ENCODE data around the gene COL26A1. TPM values are rescaled to one million over a fixed set of nuclear protein-coding genes. Genes with fewer than 3 reads are reported as not detected.

The COL26A1 gene
- total RNA-seq, 2 experiments from 2014 or later = not detected

GRCh38 chr7:101420436-101420835 is 57.8 kb downstream of the COL26A1 start:
- ChIA-PET CTCF (no interaction called here), POLR2A (no interaction called here)
- H3K9me3 ChIP-seq (ENCODE audit: control insufficient read depth in 1 of 2, insufficient read depth in 1 of 2, low read length in 2 of 2) = no peaks in the 10 kb centered on the region
- no peak overlapping the region for H3K4me3 ChIP-seq (ENCODE audit: low read length)
- H3K4me1 ChIP-seq (ENCODE audit: insufficient read depth, low read length) = no peaks in the 10 kb centered on the region
- ATAC-seq (ENCODE audit: poor library complexity) (no peak), DNase-seq (no peak)
- intact Hi-C loops (cut with DNase I, micrococcal nuclease) = no loop called here
- no peaks in the 10 kb centered on the region for H3K36me3 Mint-ChIP-seq (ENCODE audit: low read depth)
- peaks cover 9% of the 10 kb centered on the region for H3K27me3 Mint-ChIP-seq
- H3K27ac Mint-ChIP-seq = no peak overlapping the region
- no peaks in the 10 kb centered on the region for H3K4me1 Mint-ChIP-seq (ENCODE audit: low read depth)
- no peaks in the 10 kb centered on the region for H3K9me3 Mint-ChIP-seq
- H3K27me3 ChIP-seq (ENCODE audit: control insufficient read depth in 1 of 2, insufficient read depth in 2 of 2, low read length in 2 of 2) = peaks cover 0 to 6% of the 10 kb centered on the region in 2 experiments
- H3K27ac ChIP-seq (ENCODE audit: low read depth in 1 of 2, low read length in 2 of 2) = no peak overlapping the region
- no peaks in the 10 kb centered on the region for H3K36me3 ChIP-seq (ENCODE audit: insufficient read depth, low read length)
- no peak for TF ChIP-seq CTCF (IDR thresholded peaks at IDR 0.05)
- H3K4me3 Mint-ChIP-seq = no peak overlapping the region

GRCh38 chr7:101422356-101423195 is 59.9 kb downstream of the COL26A1 start:
- Histone ChIP-seq H3K4me3 (ENCODE audit: low read length) (no peak overlapping the region), H3K27me3 (ENCODE audit: control insufficient read depth in 1 of 2, insufficient read depth in 2 of 2, low read length in 2 of 2) (peaks cover 0 to 6% of the 10 kb centered on the region in 2 experiments), H3K4me1 (ENCODE audit: insufficient read depth, low read length) (no peaks in the 10 kb centered on the region), H3K9me3 (ENCODE audit: control insufficient read depth in 1 of 2, insufficient read depth in 1 of 2, low read length in 2 of 2) (peaks cover 0 to 3% of the 10 kb centered on the region in 2 experiments), H3K27ac (ENCODE audit: low read depth in 1 of 2, low read length in 2 of 2) (no peak overlapping the region), H3K36me3 (ENCODE audit: insufficient read depth, low read length) (no peaks in the 10 kb centered on the region)
- no peaks in the 10 kb centered on the region for H3K4me1 Mint-ChIP-seq (ENCODE audit: low read depth)
- ATAC-seq (ENCODE audit: poor library complexity) (no peak), DNase-seq (no peak)
- H3K36me3 Mint-ChIP-seq (ENCODE audit: low read depth) = no peaks in the 10 kb centered on the region
- H3K27me3 Mint-ChIP-seq = peaks cover 5% of the 10 kb centered on the region
- no peak for TF ChIP-seq CTCF (IDR thresholded peaks at IDR 0.05)
- H3K9me3 Mint-ChIP-seq = no peaks in the 10 kb centered on the region
- POLR2A ChIA-PET = interaction anchor here (0.5 kb wide), 1 partner anchor 363 kb away, joined by 5 read pairs; no protein-coding TSS in a partner anchor
- no peak overlapping the region for H3K4me3 Mint-ChIP-seq
- CTCF ChIA-PET = interaction anchor here (0.9 kb wide), 1 partner anchor 11 kb away, joined by 3 read pairs; no protein-coding TSS in a partner anchor
- intact Hi-C loops (cut with DNase I, micrococcal nuclease) = no loop called here
- H3K27ac Mint-ChIP-seq = no peak overlapping the region

DNA sequence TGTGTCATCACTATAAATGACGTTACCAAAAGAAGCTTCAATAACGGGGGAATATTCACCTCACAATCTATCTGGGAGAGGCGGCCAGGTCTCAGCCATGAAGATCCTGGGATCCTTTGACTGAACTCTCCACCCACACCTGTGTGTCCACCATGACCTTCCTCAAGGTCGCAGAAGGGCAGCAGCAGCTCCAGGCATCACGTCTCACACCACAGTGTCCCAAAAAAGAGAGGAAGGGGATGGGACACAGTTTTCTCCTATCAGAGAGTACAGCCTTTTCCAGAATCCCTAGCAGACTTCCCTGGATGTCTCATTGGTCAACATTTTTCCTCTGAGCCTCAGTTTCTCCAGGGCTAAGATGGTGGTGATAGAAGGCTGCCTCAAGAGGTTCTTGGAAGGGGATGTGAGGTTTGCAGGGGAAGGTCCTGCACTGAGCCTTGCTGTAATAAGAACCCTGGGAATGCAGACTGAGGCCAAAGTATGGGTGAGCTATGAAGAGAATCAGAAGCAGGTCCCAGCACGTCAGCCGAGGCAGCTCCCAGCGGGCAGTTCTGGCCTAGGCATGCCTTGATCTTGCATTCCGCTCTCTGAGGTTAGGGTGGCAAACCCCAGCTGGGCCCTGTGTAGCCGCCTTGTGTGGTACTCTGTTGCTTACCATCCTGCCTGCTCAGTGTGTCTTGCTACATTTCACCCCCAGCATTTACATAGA is 63.8 kb downstream of the COL26A1 start:
- intact Hi-C loops (cut with DNase I, micrococcal nuclease) = no loop called here
- Histone ChIP-seq H3K36me3 (ENCODE audit: insufficient read depth, low read length) (no peaks in the 10 kb centered on the region), H3K27me3 (ENCODE audit: control insufficient read depth in 1 of 2, insufficient read depth in 2 of 2, low read length in 2 of 2) (no peaks in the 10 kb centered on the region), H3K4me3 (ENCODE audit: low read length) (no peak overlapping the region), H3K9me3 (ENCODE audit: control insufficient read depth in 1 of 2, insufficient read depth in 1 of 2, low read length in 2 of 2) (peaks cover 0 to 3% of the 10 kb centered on the region in 2 experiments), H3K27ac (ENCODE audit: low read depth in 1 of 2, low read length in 2 of 2) (no peak overlapping the region), H3K4me1 (ENCODE audit: insufficient read depth, low read length) (no peaks in the 10 kb centered on the region)
- Mint-ChIP-seq H3K4me1 (ENCODE audit: low read depth) (no peaks in the 10 kb centered on the region), H3K27ac (no peak overlapping the region), H3K36me3 (ENCODE audit: low read depth) (no peaks in the 10 kb centered on the region), H3K9me3 (no peaks in the 10 kb centered on the region), H3K27me3 (peaks cover 4% of the 10 kb centered on the region), H3K4me3 (no peak overlapping the region)
- POLR2A ChIA-PET = no interaction called here
- ATAC-seq (ENCODE audit: poor library complexity) (no peak), DNase-seq (no peak)
- CTCF ChIA-PET = no interaction called here
- TF ChIP-seq CTCF (IDR thresholded peaks at IDR 0.05) = no peak
